IPS-18a (cell line): Measurements from ENCODE around the gene ITPRIP.
A peak's percentile ranks its signal among the peaks of the same experiment; 100 is the strongest.

Experiments
- H3K27ac ChIP-seq: one replicate; pipeline ENCODE4 v1.5.1; 2013; ENCODE audit warnings: low read length
- H3K27me3 ChIP-seq: one replicate; pipeline ENCODE4 v1.6.1; 2013; ENCODE audit warnings: mild to moderate bottlenecking, low read length; ENCODE audit not compliant: control insufficient read depth, insufficient read depth
- H3K36me3 ChIP-seq: one replicate; pipeline ENCODE4 v1.6.1; 2013; ENCODE audit warnings: low read depth, low read length; ENCODE audit not compliant: control insufficient read depth
- H3K4me1 ChIP-seq: one replicate; pipeline ENCODE4 v1.6.1; 2013; ENCODE audit warnings: low read depth, low read length; ENCODE audit not compliant: control insufficient read depth
- H3K4me3 ChIP-seq: one replicate; pipeline ENCODE4 v1.5.1; 2013; ENCODE audit warnings: low read length
- H3K9ac ChIP-seq: one replicate; pipeline ENCODE4 v1.6.1; 2013; ENCODE audit warnings: mild to moderate bottlenecking, low read length, moderate library complexity
- H3K9me3 ChIP-seq: one replicate; pipeline ENCODE4 v1.6.1; 2013; ENCODE audit warnings: low read depth, low read length; ENCODE audit not compliant: control insufficient read depth

Gene ITPRIP

GRCh38 chr10:104330168-104331110 is 7.8 kb downstream of the ITPRIP start:
- Histone ChIP-seq H3K4me1 (peaks cover 86% of the 10 kb centered on the region), H3K36me3 (no peaks in the 10 kb centered on the region), H3K9me3 (no peaks in the 10 kb centered on the region), H3K9ac (peak overlapping the region; percentile 21), H3K27ac (peak overlapping the region; percentile 5), H3K4me3 (no peak overlapping the region), H3K27me3 (no peaks in the 10 kb centered on the region)

- Histone ChIP-seq H3K27ac (peak overlapping the region; percentile 93), H3K36me3 (no peaks in the 10 kb centered on the region), H3K9me3 (no peaks in the 10 kb centered on the region), H3K4me3 (no peak overlapping the region), H3K4me1 (peaks cover 80% of the 10 kb centered on the region), H3K27me3 (no peaks in the 10 kb centered on the region), H3K9ac (peak overlapping the region; percentile 68)
Measured at GRCh38 chr10:104329735-104330134, 8.5 kb downstream of the ITPRIP start.

- Histone ChIP-seq H3K9me3 (no peaks in the 10 kb centered on the region), H3K9ac (peak overlapping the region; percentile 68), H3K27me3 (no peaks in the 10 kb centered on the region), H3K27ac (peak overlapping the region; percentile 93), H3K4me3 (peak overlapping the region; percentile 31), H3K4me1 (peaks cover 78% of the 10 kb centered on the region), H3K36me3 (no peaks in the 10 kb centered on the region)
Measured at GRCh38 chr10:104328896-104329710, 9.2 kb downstream of the ITPRIP start.

GRCh38 chr10:104328646-104328895 is 9.7 kb downstream of the ITPRIP start:
- peak overlapping the region; percentile 68 for H3K9ac ChIP-seq
- H3K27me3 ChIP-seq: no peaks in the 10 kb centered on the region
- peak overlapping the region; percentile 31 for H3K4me3 ChIP-seq
- H3K36me3 ChIP-seq: no peaks in the 10 kb centered on the region
- peaks cover 78% of the 10 kb centered on the region for H3K4me1 ChIP-seq
- no peaks in the 10 kb centered on the region for H3K9me3 ChIP-seq
- peak overlapping the region; percentile 93 for H3K27ac ChIP-seq

GRCh38 chr10:104327745-104328645 is 10.3 kb downstream of the ITPRIP start:
- H3K36me3 ChIP-seq: no peaks in the 10 kb centered on the region
- H3K4me1 ChIP-seq: peaks cover 78% of the 10 kb centered on the region
- no peaks in the 10 kb centered on the region for H3K27me3 ChIP-seq
- H3K27ac ChIP-seq: peak overlapping the region; percentile 93
- H3K9me3 ChIP-seq: no peaks in the 10 kb centered on the region
- peak overlapping the region; percentile 68 for H3K9ac ChIP-seq
- peak overlapping the region; percentile 31 for H3K4me3 ChIP-seq

GRCh38 chr10:104326991-104327610 is 11.2 kb downstream of the ITPRIP start:
- Histone ChIP-seq H3K9ac (no peak overlapping the region), H3K4me1 (peaks cover 78% of the 10 kb centered on the region), H3K36me3 (no peaks in the 10 kb centered on the region), H3K9me3 (no peaks in the 10 kb centered on the region), H3K4me3 (peak overlapping the region; percentile 31), H3K27ac (no peak overlapping the region), H3K27me3 (no peaks in the 10 kb centered on the region)

GRCh38 chr10:104325436-104326435 is 12.5 kb downstream of the ITPRIP start:
- H3K4me1 ChIP-seq: peaks cover 68% of the 10 kb centered on the region
- no peak overlapping the region for H3K27ac ChIP-seq
- no peaks in the 10 kb centered on the region for H3K9me3 ChIP-seq
- no peak overlapping the region for H3K4me3 ChIP-seq
- no peak overlapping the region for H3K9ac ChIP-seq
- no peaks in the 10 kb centered on the region for H3K27me3 ChIP-seq
- H3K36me3 ChIP-seq: no peaks in the 10 kb centered on the region

- H3K4me1 ChIP-seq: peaks cover 64% of the 10 kb centered on the region
Measured at GRCh38 chr10:104324931-104325330, 13.3 kb downstream of the ITPRIP start.

GRCh38 chr10:104324221-104324686 is 14.0 kb downstream of the ITPRIP start:
- Histone ChIP-seq H3K4me1 (peaks cover 61% of the 10 kb centered on the region), H3K27me3 (no peaks in the 10 kb centered on the region), H3K36me3 (no peaks in the 10 kb centered on the region), H3K27ac (no peak overlapping the region), H3K9me3 (no peaks in the 10 kb centered on the region), H3K9ac (no peak overlapping the region), H3K4me3 (no peak overlapping the region)

More at GRCh38 chr10:104324931-104325330, 13.3 kb downstream of the ITPRIP start:
- no peak overlapping the region for H3K9ac ChIP-seq
- no peaks in the 10 kb centered on the region for H3K27me3 ChIP-seq
- no peak overlapping the region for H3K27ac ChIP-seq
- H3K9me3 ChIP-seq: no peaks in the 10 kb centered on the region
- H3K4me3 ChIP-seq: no peak overlapping the region
- no peaks in the 10 kb centered on the region for H3K36me3 ChIP-seq

- peaks cover 56% of the 10 kb centered on the region for H3K4me1 ChIP-seq
- no peaks in the 10 kb centered on the region for H3K36me3 ChIP-seq
- H3K27ac ChIP-seq: no peak overlapping the region
- H3K9me3 ChIP-seq: no peaks in the 10 kb centered on the region
- H3K27me3 ChIP-seq: no peaks in the 10 kb centered on the region
- no peak overlapping the region for H3K4me3 ChIP-seq
- H3K9ac ChIP-seq: no peak overlapping the region
Measured at GRCh38 chr10:104323760-104324201, 14.5 kb downstream of the ITPRIP start.
